ENCODE measurements around the gene DISC1.
"Not testable (repeated sequence)": the region's sequence is repeated elsewhere in the genome, so short reads cannot be mapped to it uniquely, and the experiment has no call there.

Gene DISC1

DNA sequence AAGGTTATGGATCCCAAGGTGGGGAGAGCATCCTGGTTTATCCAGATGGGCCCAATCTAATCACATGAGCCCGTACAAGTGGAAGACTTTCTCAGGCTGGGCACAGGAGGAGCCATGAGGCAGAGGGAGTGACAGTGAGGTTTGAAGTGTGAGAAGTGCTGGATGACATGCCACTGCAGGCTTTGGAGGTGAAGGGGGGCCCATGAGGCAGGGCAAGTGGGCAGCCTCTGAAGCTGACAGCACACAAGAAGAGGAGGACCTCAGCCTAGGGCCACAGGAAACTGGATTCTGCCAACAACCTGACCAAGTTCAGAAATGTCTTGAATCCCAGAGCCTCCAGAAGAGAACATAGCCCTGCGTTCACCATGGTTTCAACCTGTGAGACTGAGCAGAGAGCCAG is 311.6 kb downstream of the DISC1 start:
- no peak for DNase-seq

DNA sequence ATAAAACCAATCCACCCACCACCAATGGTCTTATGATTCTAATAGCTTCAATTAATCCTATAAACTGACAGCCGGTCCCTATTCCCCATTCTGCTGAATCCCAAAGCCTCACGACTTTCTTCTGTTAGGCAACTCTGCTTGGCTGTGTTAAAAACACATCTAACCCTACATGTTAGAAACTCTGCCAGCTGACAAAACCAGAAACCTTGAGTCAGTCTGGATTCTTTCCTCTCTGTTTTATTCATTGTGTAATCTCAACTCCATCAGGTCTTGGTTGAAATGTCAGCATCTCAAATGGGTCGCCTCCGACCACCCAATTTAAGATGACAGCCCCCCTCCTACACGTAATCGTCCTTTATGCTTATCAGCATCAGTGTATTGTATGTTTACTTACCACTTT is 312.1 kb downstream of the DISC1 start:
- no peak for DNase-seq

DNA sequence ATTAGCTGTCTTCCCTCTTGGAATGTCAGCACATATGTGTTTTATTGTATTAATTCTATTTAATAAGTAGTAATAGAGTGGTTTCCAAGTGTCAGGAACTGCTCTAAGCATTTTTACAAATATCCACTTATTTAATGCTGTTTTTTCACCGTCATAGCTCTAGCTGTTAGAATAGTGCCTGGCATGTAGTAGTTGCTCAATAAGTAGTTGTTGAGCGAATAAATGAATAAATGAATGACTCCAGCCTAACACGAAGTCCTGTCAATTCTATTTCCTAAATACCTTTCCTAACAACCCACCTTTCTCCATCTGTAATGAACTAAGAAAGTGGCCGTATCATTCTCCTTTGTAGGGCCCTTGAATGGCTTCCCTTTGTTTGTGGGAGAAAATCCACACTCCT is 312.5 kb downstream of the DISC1 start:
- DNase-seq: no peak

GRCh38 chr1:231940116-231940515 is 313.5 kb downstream of the DISC1 start:
- no peak for DNase-seq

GRCh38 chr1:231940701-231941100 is 314.1 kb downstream of the DISC1 start:
- no peak for DNase-seq

GRCh38 chr1:231943084-231943483 is 316.5 kb downstream of the DISC1 start:
- no peak for DNase-seq

DNA sequence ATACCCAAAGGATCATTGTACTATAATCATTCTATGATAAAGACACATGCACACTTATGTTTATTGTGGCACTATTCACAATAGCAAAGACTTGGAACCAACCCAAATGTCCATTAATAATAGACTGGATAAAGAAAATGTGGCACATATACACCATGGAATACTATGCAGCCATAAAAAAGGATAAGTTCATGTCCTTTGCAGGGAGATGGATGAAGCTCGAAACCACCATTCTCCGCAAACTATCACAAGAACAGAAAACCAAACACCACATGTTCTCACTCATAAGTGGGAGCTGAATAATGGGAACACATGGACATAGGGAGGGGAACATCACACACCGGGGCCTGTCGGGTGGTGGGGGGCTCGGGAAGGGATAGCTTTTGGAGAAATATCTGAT is 321.5 kb downstream of the DISC1 start:
- not testable (repeated sequence) for DNase-seq

DNA sequence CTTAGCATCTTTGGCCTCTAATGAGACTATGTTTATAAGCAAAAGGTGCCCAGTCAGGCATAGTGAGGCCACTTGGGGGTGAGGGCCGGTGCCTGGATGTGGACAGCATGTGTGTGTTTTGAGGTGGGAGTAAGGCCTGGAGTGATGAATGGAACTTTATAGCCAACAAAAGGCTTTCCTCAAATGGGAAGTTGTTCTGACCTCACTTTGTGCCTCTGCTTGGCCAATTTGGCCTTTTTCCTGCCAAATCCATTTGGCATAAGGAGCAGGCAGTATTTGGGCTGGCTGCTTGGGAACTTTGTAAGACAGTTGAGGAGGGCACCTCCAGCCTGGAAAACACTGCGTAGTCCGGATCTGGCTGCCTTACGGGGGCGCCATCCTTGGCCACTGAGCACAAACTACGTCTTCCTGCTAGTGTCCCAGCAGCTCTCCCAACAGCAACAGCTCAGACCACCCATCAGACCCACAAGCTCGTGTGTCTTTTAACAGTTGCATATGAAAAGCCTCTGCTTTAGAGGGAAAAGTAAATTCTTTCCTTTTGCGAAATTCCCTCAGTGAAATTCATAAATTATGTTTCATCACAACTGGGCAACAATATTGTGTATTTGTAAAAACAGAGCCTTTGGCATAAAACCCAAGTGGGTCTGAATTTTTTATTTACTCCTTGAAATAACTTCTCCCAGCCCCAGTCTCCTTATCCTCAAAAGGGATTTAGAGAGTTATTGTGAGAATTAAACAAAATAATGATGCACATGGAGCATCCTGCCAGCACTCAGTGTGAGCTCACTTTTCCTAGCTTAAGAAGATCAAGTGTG is 322.9 kb downstream of the DISC1 start:
- no peak for DNase-seq

GRCh38 chr1:231950331-231951128 is 323.9 kb downstream of the DISC1 start:
- no peak for DNase-seq

DNA sequence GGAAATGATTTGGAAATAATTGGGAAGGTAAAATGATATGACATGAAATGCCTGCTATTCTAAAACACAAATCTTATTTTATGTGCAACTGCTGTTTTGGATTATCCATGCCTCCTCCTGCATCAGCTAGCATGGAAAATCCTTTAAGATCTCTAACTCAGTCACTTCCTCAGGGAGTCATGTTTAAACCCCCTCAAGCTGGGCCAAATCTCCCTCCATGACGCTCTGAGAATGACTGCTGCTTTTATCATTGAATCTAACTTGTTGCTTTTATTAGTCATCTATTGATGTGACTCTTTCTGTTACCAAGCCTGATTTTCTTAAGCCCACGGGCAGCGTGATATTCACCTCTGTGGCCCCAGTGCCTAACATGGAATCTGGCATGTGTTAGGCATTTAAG is 324.8 kb downstream of the DISC1 start:
- no peak for DNase-seq

DNA sequence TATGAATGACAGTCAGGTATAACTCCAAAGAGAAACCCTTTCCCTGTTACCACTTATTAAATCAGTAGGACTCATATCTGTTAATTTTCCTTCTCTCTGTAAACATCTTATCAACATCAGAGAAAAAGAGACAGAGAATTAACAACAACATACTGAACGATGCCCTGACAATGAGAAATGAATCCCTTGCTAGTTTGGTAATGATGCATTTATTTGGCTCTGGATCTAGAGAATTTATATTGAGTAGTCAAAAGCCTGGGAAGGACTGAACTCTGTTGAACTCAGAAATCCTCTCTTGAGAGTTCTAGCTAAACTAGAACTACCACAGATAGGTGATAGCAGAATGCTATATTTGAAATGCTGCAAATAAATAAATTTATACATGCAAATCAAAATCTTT is 325.6 kb downstream of the DISC1 start:
- DNase-seq: no peak

DNA sequence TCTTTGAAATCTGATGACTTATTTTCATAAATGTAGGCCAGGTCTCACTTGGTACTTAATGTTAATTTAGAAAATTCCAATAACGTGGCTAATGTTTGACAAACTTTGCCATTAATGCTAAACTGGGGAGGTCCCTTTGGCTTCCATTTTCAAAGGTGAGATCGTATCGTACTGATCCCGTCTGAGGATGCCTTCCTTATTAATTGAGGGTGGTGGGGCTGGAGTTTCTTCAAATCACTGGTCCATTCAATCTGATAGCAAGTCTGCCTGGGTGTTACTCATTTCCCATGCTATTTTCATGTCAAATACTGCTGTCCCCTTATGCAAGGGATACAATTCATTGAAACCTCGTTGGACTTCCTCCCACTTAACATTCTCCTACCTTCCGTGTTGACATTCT is 327.1 kb downstream of the DISC1 start:
- no peak for DNase-seq

DNA sequence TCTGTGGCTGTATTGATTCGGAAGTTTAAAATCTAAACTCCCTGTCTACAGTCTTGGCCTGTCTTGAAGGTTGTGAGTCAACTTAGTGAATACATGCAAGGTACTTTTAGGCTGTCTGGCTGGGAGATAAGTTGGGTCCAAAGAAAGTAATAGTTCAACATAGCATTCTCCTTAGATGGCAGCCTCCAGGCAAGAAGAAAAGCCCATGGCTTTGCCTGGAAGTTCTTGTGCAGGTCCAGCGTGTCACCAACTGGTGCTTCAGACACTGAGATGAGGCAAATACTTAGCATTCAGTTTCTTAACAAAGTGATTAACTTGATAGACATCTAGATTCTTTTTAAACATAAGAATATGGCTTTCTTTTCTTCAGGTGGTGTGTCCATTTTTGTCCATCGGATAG is 328.2 kb downstream of the DISC1 start:
- DNase-seq: no peak

DNA sequence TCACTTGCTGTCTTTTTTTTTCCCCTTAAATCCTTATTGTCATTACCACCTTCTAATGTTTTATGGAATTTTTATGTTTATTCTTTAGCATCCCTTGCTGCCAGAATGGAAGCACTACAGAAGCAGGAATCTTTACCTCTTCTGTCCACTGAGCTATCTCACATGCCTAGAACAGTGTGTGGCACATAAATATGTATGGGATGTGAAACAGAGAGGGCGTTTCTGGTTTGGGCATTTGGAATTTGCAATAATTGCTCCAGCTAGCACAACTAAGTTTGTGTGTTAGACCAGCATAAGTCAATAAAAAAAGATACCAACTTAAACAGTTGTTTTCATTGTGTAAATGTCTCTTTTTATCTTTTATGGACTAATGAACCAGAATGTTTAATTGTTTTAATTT is 330.8 kb downstream of the DISC1 start:
- DNase-seq: no peak

DNA sequence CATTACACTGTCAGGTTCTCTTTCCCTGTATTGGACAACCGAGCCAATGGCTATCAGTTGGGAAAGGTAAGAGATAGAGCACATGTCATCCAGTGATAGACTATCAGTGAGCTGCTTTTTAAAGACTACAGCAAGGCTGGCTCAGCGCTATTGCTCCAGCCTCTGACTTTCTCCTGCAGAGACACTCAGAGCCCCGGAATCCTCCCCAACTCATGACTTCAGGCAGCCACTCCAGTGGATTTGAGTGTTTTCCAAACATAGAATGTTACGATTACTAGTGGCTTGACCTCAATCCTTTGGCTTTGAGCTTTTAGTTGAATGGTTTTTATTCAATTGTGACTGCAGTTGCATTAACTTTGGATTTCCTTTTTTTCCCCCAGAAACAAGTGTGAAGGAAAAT is 331.9 kb downstream of the DISC1 start:
- no peak for DNase-seq

DNA sequence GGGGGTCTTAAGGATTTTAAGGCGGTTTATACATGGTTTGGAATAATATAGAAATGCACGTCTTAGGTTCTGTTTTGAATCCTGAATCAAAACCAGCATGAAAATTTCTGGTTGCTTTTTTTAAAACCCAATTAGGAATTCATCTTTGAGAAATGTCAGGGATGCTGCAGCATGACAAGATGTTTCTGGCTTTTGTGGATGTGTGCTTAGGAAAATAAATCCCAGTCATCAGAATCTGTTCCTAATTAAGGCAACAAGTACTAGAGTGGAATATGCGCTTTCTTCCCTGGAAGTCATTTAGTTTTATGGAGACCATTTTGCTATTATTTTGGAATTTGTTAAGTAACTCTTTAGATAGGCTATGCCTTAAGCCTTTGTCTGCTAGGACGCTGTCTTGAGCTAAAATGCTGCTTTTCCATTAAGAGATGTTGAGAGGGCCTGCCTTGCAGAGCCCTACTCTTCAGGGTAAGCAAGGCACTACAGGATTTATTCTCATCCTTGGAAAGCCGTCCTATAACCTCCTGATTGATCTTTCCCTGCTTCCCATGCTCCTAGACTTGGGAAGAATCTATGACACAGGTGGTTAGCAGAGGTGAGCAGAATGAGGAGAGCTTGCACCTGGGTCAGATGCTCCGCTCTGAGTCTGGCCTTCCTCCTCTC is 332.8 kb downstream of the DISC1 start:
- no peak for DNase-seq

GRCh38 chr1:231961801-231962200 is 335.2 kb downstream of the DISC1 start:
- DNase-seq: not testable (repeated sequence)

- no peak for DNase-seq
Measured at GRCh38 chr1:231962636-231963035, 336.0 kb downstream of the DISC1 start.

DNA sequence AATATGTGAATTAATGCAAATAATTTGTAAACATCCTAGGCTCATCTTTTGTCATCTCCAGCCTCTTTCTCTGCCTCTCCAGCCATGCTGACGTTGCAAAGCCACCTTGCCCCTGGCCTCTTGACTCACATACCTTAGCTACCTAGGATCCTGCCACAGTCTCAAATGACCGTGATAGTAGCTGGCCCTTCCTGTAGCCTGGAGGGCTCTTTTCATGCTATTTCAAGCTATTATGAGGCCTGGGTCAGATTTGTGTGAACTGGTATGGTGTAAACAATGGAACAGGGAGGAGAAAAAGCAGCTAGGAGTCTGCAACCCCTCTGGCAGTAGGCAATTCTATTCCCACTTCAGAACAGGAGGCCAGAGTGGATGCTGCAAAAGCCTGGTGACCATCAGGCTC is 337.7 kb downstream of the DISC1 start:
- no peak for DNase-seq

DNA sequence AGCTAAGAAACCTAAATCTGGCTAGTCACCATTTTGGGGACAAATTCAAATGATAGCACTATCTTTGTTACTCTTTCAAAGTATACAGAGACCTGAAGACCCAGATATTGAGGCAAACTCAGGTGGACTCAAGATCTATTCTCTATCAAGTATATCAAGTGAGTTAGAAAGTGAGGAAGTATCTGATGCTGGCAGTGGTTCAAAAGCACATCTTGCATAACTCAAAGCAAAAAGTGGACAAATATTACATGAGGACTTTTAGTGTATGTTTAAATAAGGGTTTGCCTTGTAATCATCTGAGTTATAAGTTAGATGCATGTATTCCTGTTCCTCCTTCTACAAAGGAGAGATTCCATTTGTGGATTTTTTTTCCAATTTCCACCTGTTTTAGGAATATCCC is 338.4 kb downstream of the DISC1 start:
- DNase-seq: no peak

DNA sequence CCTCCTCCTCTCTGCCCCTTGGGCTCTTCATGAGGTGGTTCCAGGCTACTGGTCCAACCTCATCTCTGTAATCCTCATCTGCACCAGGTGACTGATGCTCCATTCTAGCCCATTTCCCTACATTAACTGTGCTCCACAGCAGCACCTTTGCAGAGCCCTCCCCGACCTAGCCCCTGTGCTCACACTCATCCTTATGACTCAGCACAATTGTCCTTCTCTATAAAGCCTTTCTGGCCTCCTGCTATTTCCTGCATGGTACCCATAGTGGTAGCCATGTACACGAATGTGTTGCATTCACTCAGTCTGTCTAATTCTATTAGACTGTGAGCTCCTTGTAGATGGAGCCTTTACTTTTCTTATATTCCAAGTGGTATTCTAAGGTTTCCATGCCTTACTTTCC is 339.0 kb downstream of the DISC1 start:
- no peak for DNase-seq

GRCh38 chr1:231966983-231967382 is 340.4 kb downstream of the DISC1 start:
- DNase-seq: no peak

GRCh38 chr1:231969076-231969475 is 342.5 kb downstream of the DISC1 start:
- no peak for DNase-seq

DNA sequence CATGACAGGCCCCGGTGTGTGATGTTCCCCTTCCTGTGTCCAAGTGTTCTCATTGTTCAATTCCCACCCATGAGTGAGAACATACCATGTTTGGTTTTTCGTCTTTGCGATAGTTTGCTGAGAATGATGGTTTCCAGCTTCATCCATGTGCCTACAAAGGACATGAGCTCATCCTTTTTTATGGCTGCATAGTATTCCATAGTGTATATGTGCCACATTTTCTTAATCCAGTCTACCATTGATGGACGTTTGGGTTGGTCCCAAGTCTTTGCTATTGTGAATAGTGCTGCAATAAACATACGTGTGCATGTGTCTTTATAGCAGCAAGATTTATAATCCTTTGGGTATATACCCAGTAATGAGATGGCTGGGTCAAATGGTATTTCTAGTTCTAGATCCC is 343.2 kb downstream of the DISC1 start:
- DNase-seq: not testable (repeated sequence)

Data from activated CD4-positive, CD25-positive, alpha-beta regulatory T cell (primary cell).